ENCODE data around the gene GFOD2. TPM values are rescaled to one million over a fixed set of nuclear protein-coding genes. Genes with fewer than 3 reads are reported as not detected.

Gene GFOD2
- total RNA-seq, 5 donors from 2014 or later (not counting 1 experiment from before 2014, with no cell fraction given): 8.5 to 23.2 (median 16.7) TPM

GRCh38 chr16:67661886-67662652 is 57.0 kb downstream of the GFOD2 start:
- H3K4me1 ChIP-seq (ENCODE audit: control insufficient read depth in 1 of 2, extremely low read depth in 1 of 2, insufficient read depth in 2 of 2, low read length in 2 of 2): peaks cover 5 to 46% of the 10 kb centered on the region in 2 experiments
- H3K4me1 Mint-ChIP-seq: peaks cover 20 to 38% (median 36%) of the 10 kb centered on the region in 3 donors
- CTCF ChIA-PET: interaction anchor here in 1 of 2 donors (0.6 kb wide), 1 partner anchor 9 kb away, joined by 5 read pairs; no protein-coding TSS in a partner anchor
- POLR2A ChIA-PET: no interaction called here
- WGBS (ENCODE audit: insufficient coverage): 96% methylated on average over 34 of the region's 34 CpGs
- H3K27ac Mint-ChIP-seq: peak overlapping the region in 1 of 2 donors; percentile 31
- H3K9me3 Mint-ChIP-seq: no peaks in the 10 kb centered on the region
- H3K27ac ChIP-seq (ENCODE audit: low read length): no peak overlapping the region
- no peak overlapping the region for H3K4me3 ChIP-seq (ENCODE audit: control insufficient read depth in 1 of 2, extremely low read depth in 1 of 2, low read length in 1 of 2)
- H3K36me3 Mint-ChIP-seq: no peaks in the 10 kb centered on the region
- peak overlapping the region; percentile 86 to 89 (median 89) for H3K4me3 Mint-ChIP-seq
- H3K36me3 ChIP-seq (ENCODE audit: control insufficient read depth in 2 of 2, extremely low read depth in 1 of 2, insufficient read depth in 1 of 2, low read length in 1 of 2): peaks cover 1 to 6% of the 10 kb centered on the region in 2 donors
- H3K27me3 Mint-ChIP-seq: no peaks in the 10 kb centered on the region
- H3K27me3 ChIP-seq (replicated peaks in 1 of 2; ENCODE audit: control insufficient read depth in 2 of 2, extremely low read depth in 1 of 2, insufficient read depth in 2 of 2, low read length in 1 of 2): no peaks in the 10 kb centered on the region
- ATAC-seq (replicated peaks in 1 of 4): no peak
- no peaks in the 10 kb centered on the region for H3K9me3 ChIP-seq
- DNase-seq: no peak

GRCh38 chr16:67661101-67661761 is 57.9 kb downstream of the GFOD2 start:
- peaks cover 19 to 36% (median 35%) of the 10 kb centered on the region in 3 donors for H3K4me1 Mint-ChIP-seq
- H3K36me3 Mint-ChIP-seq: no peaks in the 10 kb centered on the region
- H3K4me3 Mint-ChIP-seq: peak overlapping the region; percentile 86 to 89 (median 89)
- H3K4me3 ChIP-seq (ENCODE audit: control insufficient read depth in 1 of 2, extremely low read depth in 1 of 2, low read length in 1 of 2): peak overlapping the region; percentile 99 to 100
- H3K27me3 Mint-ChIP-seq: no peaks in the 10 kb centered on the region
- WGBS (ENCODE audit: insufficient coverage): 21% methylated on average over 36 of the region's 39 CpGs
- H3K27me3 ChIP-seq (replicated peaks in 1 of 2; ENCODE audit: control insufficient read depth in 2 of 2, extremely low read depth in 1 of 2, insufficient read depth in 2 of 2, low read length in 1 of 2): no peaks in the 10 kb centered on the region
- DNase-seq: peak in 5 of 35 experiments; percentile 6 to 54 (median 25)
- POLR2A ChIA-PET: interaction anchor here in 1 of 2 donors (2.1 kb wide), 1 partner anchor 181 kb away, joined by 8 read pairs; the partner anchor contains the start of gene ATP6V0D1
- CTCF ChIA-PET: interaction anchor here in 1 of 2 donors (0.6 to 1.6 kb wide), 2 partner anchors 16 to 58 kb away, joined by 3 to 9 read pairs; partner anchors contain the start of gene CARMIL2
- H3K9me3 ChIP-seq: no peaks in the 10 kb centered on the region
- H3K9me3 Mint-ChIP-seq: no peaks in the 10 kb centered on the region
- peaks cover 5 to 40% of the 10 kb centered on the region in 2 experiments for H3K4me1 ChIP-seq (ENCODE audit: control insufficient read depth in 1 of 2, extremely low read depth in 1 of 2, insufficient read depth in 2 of 2, low read length in 2 of 2)
- H3K27ac Mint-ChIP-seq: peak overlapping the region; percentile 82 to 88
- peak in 2 of 4 experiments; percentile 4 to 5 for ATAC-seq (replicated peaks in 1 of 4)
- peak overlapping the region; percentile 79 for H3K27ac ChIP-seq (ENCODE audit: low read length)
- peaks cover 5 to 11% of the 10 kb centered on the region in 2 donors for H3K36me3 ChIP-seq (ENCODE audit: control insufficient read depth in 2 of 2, extremely low read depth in 1 of 2, insufficient read depth in 1 of 2, low read length in 1 of 2)

- ATAC-seq (replicated peaks in 1 of 4) (peak; percentile 83 to 87 (median 85)), DNase-seq (peak; percentile 82 to 98 (median 92))
- 2% methylated on average over 48 of the region's 48 CpGs for WGBS (ENCODE audit: insufficient coverage)
- Mint-ChIP-seq H3K27ac (peak within 1 kb of the TSS; percentile 93 to 95), H3K4me3 (peak within 1 kb of the TSS; percentile 89 to 93 (median 91)), H3K9me3 (no peaks in the 10 kb centered on the region), H3K27me3 (no peaks in the 10 kb centered on the region), H3K36me3 (peaks cover 4% of the 10 kb centered on the region), H3K4me1 (peaks cover 15 to 37% (median 36%) of the 10 kb centered on the region in 3 donors)
- ChIA-PET POLR2A (interaction anchor here (0.6 to 2.1 kb wide), 5 partner anchors 16 to 1429 kb away, joined by 3 to 8 read pairs (median 3); partner anchors contain the start of genes ATP6V0D1 (in 1 of the 2) and CARMIL2 (in 1 of the 2)), CTCF (interaction anchor here (0.6 to 1.6 kb wide), 10 partner anchors 16 to 275 kb away, joined by 3 to 9 read pairs (median 4); partner anchors contain the start of genes ATP6V0D1 (in 1 of the 2) and CARMIL2 (in 1 of the 2))
- Histone ChIP-seq H3K36me3 (ENCODE audit: control insufficient read depth in 2 of 2, extremely low read depth in 1 of 2, insufficient read depth in 1 of 2, low read length in 1 of 2) (peaks cover 5 to 17% of the 10 kb centered on the region in 2 donors), H3K4me3 (ENCODE audit: control insufficient read depth in 1 of 2, extremely low read depth in 1 of 2, low read length in 1 of 2) (peak within 1 kb of the TSS; percentile 99 to 100), H3K27ac (ENCODE audit: low read length) (peak within 1 kb of the TSS; percentile 100), H3K4me1 (ENCODE audit: control insufficient read depth in 1 of 2, extremely low read depth in 1 of 2, insufficient read depth in 2 of 2, low read length in 2 of 2) (peaks cover 5 to 34% of the 10 kb centered on the region in 2 experiments), H3K27me3 (replicated peaks in 1 of 2; ENCODE audit: control insufficient read depth in 2 of 2, extremely low read depth in 1 of 2, insufficient read depth in 2 of 2, low read length in 1 of 2) (no peaks in the 10 kb centered on the region), H3K9me3 (no peaks in the 10 kb centered on the region)
Measured at GRCh38 chr16:67660564-67661028, 58.5 kb downstream of the GFOD2 start, which contains the start of gene PARD6A. TSS of gene PARD6A (plus strand) at chr16:67660960. CDS start at chr16:67661039, 79 bp downstream.

- ChIA-PET CTCF (interaction anchor here (0.6 to 1.6 kb wide), 10 partner anchors 8 to 276 kb away, joined by 3 to 9 read pairs (median 4); partner anchors contain the start of genes ATP6V0D1 (in 1 of the 2) and CARMIL2 (in 1 of the 2)), POLR2A (interaction anchor here (0.5 to 2.1 kb wide), 6 partner anchors 15 to 1429 kb away, joined by 3 to 8 read pairs (median 3); partner anchors contain the start of genes ATP6V0D1 (in 1 of the 2) and CARMIL2 (in 1 of the 2))
- no peaks in the 10 kb centered on the region for H3K9me3 ChIP-seq
- peaks cover 8 to 24% of the 10 kb centered on the region in 2 donors for H3K36me3 ChIP-seq (ENCODE audit: control insufficient read depth in 2 of 2, extremely low read depth in 1 of 2, insufficient read depth in 1 of 2, low read length in 1 of 2)
- ATAC-seq (replicated peaks in 1 of 4) (peak; percentile 65 to 75 (median 70)), DNase-seq (peak; percentile 82 to 95 (median 88))
- H3K27me3 Mint-ChIP-seq: no peaks in the 10 kb centered on the region
- no peaks in the 10 kb centered on the region for H3K27me3 ChIP-seq (replicated peaks in 1 of 2; ENCODE audit: control insufficient read depth in 2 of 2, extremely low read depth in 1 of 2, insufficient read depth in 2 of 2, low read length in 1 of 2)
- H3K4me3 Mint-ChIP-seq: peak within 1 kb of the TSS; percentile 89 to 93 (median 91)
- peaks cover 5 to 33% of the 10 kb centered on the region in 2 experiments for H3K4me1 ChIP-seq (ENCODE audit: control insufficient read depth in 1 of 2, extremely low read depth in 1 of 2, insufficient read depth in 2 of 2, low read length in 2 of 2)
- H3K9me3 Mint-ChIP-seq: no peaks in the 10 kb centered on the region
- peak within 1 kb of the TSS; percentile 93 to 95 for H3K27ac Mint-ChIP-seq
- peaks cover 13 to 36% (median 35%) of the 10 kb centered on the region in 3 donors for H3K4me1 Mint-ChIP-seq
- H3K36me3 Mint-ChIP-seq: peaks cover 7% of the 10 kb centered on the region
- peak within 1 kb of the TSS; percentile 100 for H3K27ac ChIP-seq (ENCODE audit: low read length)
- under 1% methylated on average over 80 of the region's 83 CpGs for WGBS (ENCODE audit: insufficient coverage)
- H3K4me3 ChIP-seq (ENCODE audit: control insufficient read depth in 1 of 2, extremely low read depth in 1 of 2, low read length in 1 of 2): peak within 1 kb of the TSS; percentile 99 to 100
Measured at GRCh38 chr16:67659675-67660563, 59.2 kb downstream of the GFOD2 start, which contains the start of gene ACD. TSS of gene ACD (minus strand) at chr16:67660260. CDS start at chr16:67660220, 40 bp downstream.

GRCh38 chr16:67658849-67659674 is 60.1 kb downstream of the GFOD2 start:
- CTCF ChIA-PET: interaction anchor here (0.5 to 1.5 kb wide), 5 partner anchors 9 to 138 kb away, joined by 4 to 13 read pairs (median 5); partner anchors contain the start of gene CTCF (in 1 of the 2)
- H3K36me3 Mint-ChIP-seq: peaks cover 13% of the 10 kb centered on the region
- H3K36me3 ChIP-seq (ENCODE audit: control insufficient read depth in 2 of 2, extremely low read depth in 1 of 2, insufficient read depth in 1 of 2, low read length in 1 of 2): peaks cover 8 to 32% of the 10 kb centered on the region in 2 donors

More at GRCh38 chr16:67658849-67659674, 60.1 kb downstream of the GFOD2 start:
- Histone ChIP-seq H3K9me3 (no peaks in the 10 kb centered on the region), H3K27me3 (replicated peaks in 1 of 2; ENCODE audit: control insufficient read depth in 2 of 2, extremely low read depth in 1 of 2, insufficient read depth in 2 of 2, low read length in 1 of 2) (no peaks in the 10 kb centered on the region), H3K4me1 (ENCODE audit: control insufficient read depth in 1 of 2, extremely low read depth in 1 of 2, insufficient read depth in 2 of 2, low read length in 2 of 2) (peaks cover 5 to 33% of the 10 kb centered on the region in 2 experiments), H3K27ac (ENCODE audit: low read length) (peak overlapping the region; percentile 100), H3K4me3 (ENCODE audit: control insufficient read depth in 1 of 2, extremely low read depth in 1 of 2, low read length in 1 of 2) (peak overlapping the region; percentile 99 to 100)
- peak overlapping the region; percentile 89 to 93 (median 91) for H3K4me3 Mint-ChIP-seq
- H3K27ac Mint-ChIP-seq: peak overlapping the region; percentile 72 to 78
- H3K27me3 Mint-ChIP-seq: no peaks in the 10 kb centered on the region
- H3K9me3 Mint-ChIP-seq: no peaks in the 10 kb centered on the region
- POLR2A ChIA-PET: interaction anchor here (0.6 to 2.1 kb wide), 3 partner anchors 135 to 178 kb away, joined by 5 to 8 read pairs (median 7); partner anchors contain the start of gene ATP6V0D1 (in 1 of the 2)
- H3K4me1 Mint-ChIP-seq: peaks cover 13 to 36% (median 30%) of the 10 kb centered on the region in 3 donors
- 46% methylated on average over 4 of the region's 21 CpGs for WGBS (ENCODE audit: insufficient coverage)
- DNase-seq (no peak), ATAC-seq (replicated peaks in 1 of 4) (no peak)
